ENCODE measurements around the gene TENM3.

TENM3 gene

GRCh38 chr4:182730791-182731190 lies 487.6 kb downstream of the TENM3 start:
- H3K4me3 ChIP-seq (ENCODE audit: low read depth, low read length), result no peak overlapping the region
- no peak for TF ChIP-seq CTCF (IDR thresholded peaks at IDR 0.05; ENCODE audit: low read depth, low read length)

GRCh38 chr4:182736207-182736606 lies 493.0 kb downstream of the TENM3 start:
- TF ChIP-seq CTCF (IDR thresholded peaks at IDR 0.05; ENCODE audit: low read depth, low read length), result no peak
- no peak overlapping the region for H3K4me3 ChIP-seq (ENCODE audit: low read depth, low read length)

- TF ChIP-seq CTCF (IDR thresholded peaks at IDR 0.05; ENCODE audit: low read depth, low read length), result no peak
- no peak overlapping the region for H3K4me3 ChIP-seq (ENCODE audit: low read depth, low read length)
Measured at GRCh38 chr4:182738283-182739047, 495.3 kb downstream of the TENM3 start.

GRCh38 chr4:182740256-182740655 lies 497.1 kb downstream of the TENM3 start:
- H3K4me3 ChIP-seq (ENCODE audit: low read depth, low read length), result no peak overlapping the region
- TF ChIP-seq CTCF (IDR thresholded peaks at IDR 0.05; ENCODE audit: low read depth, low read length), result no peak

- no peak for TF ChIP-seq CTCF (IDR thresholded peaks at IDR 0.05; ENCODE audit: low read depth, low read length)
- H3K4me3 ChIP-seq (ENCODE audit: low read depth, low read length), result no peak overlapping the region
Measured at GRCh38 chr4:182741054-182741453, 497.9 kb downstream of the TENM3 start.

- no peak overlapping the region for H3K4me3 ChIP-seq (ENCODE audit: low read depth, low read length)
- TF ChIP-seq CTCF (IDR thresholded peaks at IDR 0.05; ENCODE audit: low read depth, low read length), result no peak
Measured at GRCh38 chr4:182741914-182742313, 498.7 kb downstream of the TENM3 start.

GRCh38 chr4:182743815-182744214 lies 500.6 kb downstream of the TENM3 start:
- no peak for TF ChIP-seq CTCF (IDR thresholded peaks at IDR 0.05; ENCODE audit: low read depth, low read length)
- H3K4me3 ChIP-seq (ENCODE audit: low read depth, low read length), result no peak overlapping the region
